Suppressor macrophage (primary cell): ENCODE results near the gene ARHGEF25.
"Not testable (repeated sequence)": the region's sequence is repeated elsewhere in the genome, so short reads cannot be mapped to it uniquely, and the experiment has no call there.

Experiments
- DNase-seq, 4 experiments: peaks; one replicate each; pipeline ENCODE4 v3.0.0-alpha.2; 2020 to 2022

ARHGEF25 gene

GRCh38 chr12:57638096-57638495 is 26.9 kb downstream of the ARHGEF25 start:
- DNase-seq, result no peak

DNA sequence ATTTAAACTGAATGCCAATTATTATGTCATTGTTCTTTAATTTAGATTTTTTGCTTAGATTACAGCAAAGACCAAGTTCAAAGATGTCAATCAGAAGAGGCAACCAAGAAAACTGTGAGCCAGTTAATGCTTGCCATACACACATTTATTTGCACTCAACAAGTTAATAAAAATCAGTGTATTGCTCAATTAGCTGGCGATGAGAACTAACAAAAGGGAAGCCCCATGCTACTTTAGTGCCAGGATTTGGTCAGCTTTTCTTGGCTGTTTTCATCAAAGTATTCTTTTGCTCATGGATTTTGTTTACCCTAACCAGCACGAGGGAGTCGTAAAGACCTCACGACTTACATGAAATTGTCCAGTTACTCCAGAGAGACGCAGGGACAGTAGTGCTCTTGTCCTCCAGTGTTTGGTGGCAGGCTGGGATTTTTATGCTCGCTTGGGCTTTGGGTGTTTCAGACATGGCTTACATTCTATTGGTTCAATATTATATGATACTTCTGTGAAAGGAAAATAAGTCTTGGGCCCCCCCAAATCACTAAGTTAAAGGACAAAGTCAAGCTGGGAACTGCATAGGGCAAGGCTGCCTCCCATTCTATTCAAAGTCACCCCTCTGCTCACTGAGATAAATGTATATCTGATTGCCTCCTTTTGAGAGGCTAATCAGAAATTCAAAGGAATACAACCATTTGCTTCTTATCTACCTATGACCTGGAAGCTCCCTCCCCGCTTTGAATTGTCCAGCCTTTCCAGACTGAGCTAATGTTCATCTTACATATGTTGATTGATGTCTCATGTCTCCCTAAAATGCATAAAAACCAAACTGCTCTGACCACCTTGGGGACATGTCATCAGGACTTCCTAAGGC is 29.2 kb downstream of the ARHGEF25 start:
- no peak for DNase-seq

- DNase-seq, result no peak
These were observed 30.6 kb downstream of the ARHGEF25 start for GRCh38 chr12:57641699-57642442.

GRCh38 chr12:57645990-57646658 is 34.9 kb downstream of the ARHGEF25 start:
- not testable (repeated sequence) for DNase-seq

DNA sequence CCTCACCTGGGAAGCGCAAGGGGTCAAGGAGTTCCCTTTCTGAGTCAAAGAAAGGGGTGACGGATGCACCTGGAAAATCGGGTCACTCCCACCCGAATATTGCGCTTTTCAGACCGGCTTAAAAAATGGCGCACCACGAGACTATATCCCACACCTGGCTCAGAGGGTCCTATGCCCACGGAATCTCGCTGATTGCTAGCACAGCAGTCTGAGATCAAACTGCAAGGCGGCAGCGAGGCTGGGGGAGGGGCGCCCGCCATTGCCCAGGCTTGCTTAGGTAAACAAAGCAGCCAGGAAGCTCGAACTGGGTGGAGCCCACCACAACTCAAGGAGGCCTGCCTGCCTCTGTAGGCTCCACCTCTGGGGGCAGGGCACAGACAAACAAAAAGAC is 35.4 kb downstream of the ARHGEF25 start:
- DNase-seq, result not testable (repeated sequence)

GRCh38 chr12:57654042-57654441 is 42.8 kb downstream of the ARHGEF25 start:
- no peak for DNase-seq

DNA sequence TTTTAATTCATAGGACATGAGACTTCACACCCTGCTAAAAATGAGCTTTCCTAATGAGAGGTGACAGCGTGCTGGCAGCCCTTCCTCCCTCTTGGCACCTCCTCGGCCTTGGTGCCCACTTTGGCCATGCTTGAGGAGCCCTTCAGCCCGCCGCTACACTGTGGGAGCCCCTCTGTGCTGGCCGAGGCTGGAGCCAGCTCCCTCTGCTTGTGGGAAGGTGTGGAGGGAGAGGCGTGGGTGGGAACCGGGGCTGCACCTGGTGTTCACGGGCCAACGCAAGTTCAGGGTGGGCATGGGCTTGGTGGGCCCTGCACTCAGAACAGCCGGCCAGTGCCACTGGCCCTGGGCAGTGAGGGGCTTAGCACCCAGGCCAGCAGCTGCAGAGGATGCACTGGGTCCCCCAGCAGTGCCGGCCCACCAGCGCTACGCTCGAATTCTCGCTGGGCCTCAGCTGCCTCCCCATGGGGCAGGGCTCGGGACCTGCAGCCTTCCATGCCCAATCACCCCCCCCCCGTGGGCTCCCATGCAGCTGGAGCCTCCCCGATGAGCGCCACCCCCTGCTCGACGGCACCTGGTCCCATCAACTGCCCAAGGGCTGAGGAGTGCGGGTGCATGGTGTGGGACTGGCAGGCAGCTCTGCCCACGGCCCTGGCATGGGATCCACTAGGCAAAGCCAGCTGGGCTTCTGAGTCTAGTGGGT is 44.5 kb downstream of the ARHGEF25 start:
- no peak for DNase-seq

DNA sequence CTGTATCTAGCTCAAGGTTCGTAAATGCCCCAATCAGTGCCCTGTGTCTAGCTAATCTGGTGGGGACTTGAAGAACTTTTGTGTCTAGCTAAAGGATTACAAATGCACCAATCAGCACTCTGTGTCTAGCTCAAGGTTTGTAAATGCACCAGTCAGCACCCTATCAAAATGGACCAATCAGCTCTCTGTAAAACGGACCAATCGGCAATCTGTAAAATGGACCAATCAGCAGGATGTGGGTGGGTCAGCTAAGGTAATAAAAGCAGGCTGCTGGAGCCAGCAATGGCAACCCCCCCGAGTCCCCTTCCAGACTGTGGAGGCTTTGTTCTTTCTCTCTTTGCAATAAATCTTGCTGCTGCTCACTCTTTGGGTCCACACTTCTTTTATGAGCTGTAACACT is 45.2 kb downstream of the ARHGEF25 start:
- DNase-seq, result not testable (repeated sequence)

DNA sequence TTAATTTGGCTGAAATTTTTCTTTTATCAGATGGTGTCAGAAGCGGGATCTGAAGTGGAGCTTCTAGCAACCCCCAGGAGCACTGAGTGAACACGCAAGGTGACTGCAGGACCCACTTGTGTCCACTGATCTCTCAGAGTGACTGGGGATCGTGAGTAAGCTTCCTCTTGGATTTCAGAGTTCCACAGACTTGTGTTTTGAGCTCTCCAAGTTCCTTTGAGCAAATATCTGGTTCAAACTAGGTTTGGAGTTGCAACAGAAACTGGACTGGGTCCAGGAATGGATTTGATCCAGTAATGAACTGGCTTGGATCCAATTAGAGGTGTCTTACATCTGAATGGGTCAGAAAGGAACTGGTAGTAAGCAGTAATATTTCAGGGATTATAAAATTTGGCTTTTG is 46.5 kb downstream of the ARHGEF25 start:
- no peak for DNase-seq

GRCh38 chr12:57658890-57659289 is 47.7 kb downstream of the ARHGEF25 start:
- DNase-seq, result no peak

DNA sequence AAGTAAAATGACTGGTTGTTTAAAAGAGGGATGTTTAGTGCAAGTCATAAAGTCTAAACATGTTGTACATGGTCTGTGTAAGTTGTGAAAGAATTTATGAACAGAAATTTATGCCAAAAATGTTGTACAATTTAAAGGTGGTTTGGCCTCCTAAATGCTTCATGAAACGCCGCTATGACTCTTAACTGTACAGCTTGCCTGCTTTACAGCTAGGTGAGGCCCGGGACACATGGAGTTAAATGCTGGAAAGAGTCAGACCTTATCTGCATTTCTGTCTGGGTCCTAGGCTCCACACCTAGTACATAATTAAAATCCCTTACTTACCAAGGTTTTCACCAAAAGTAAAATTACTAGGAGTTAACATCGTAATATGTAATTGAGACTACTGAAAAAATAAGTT is 50.1 kb downstream of the ARHGEF25 start:
- no peak for DNase-seq

- not testable (repeated sequence) for DNase-seq
These were observed 54.0 kb downstream of the ARHGEF25 start for GRCh38 chr12:57665066-57665820.
